Muscle layer of duodenum (tissue), 2 donors: ENCODE data around the gene HOXD13.
A peak's percentile ranks its signal among the peaks of the same experiment; 100 is the strongest.

ENCODE experiments used
- H3K27ac ChIP-seq: one replicate; pipeline ENCODE4 v1.7.0; 2013; ENCODE audit warnings: mild to moderate bottlenecking, low read length
- H3K27me3 ChIP-seq: one replicate; pipeline ENCODE4 v1.7.0; 2013; ENCODE audit warnings: low read depth, mild to moderate bottlenecking, control low read depth, low read length
- H3K36me3 ChIP-seq, 2 donors: one replicate each; pipeline ENCODE4 v1.7.0; 2013; ENCODE audit warnings: low read length in 2 of 2, control low read depth in 1 of 2, mild to moderate bottlenecking in 1 of 2; ENCODE audit not compliant: insufficient read depth in 2 of 2, control insufficient read depth in 1 of 2
- H3K4me1 ChIP-seq, 2 donors: one replicate each; pipeline ENCODE4 v1.7.0; 2013; ENCODE audit warnings: low read length in 2 of 2, mild to moderate bottlenecking in 2 of 2, control low read depth in 1 of 2, moderate library complexity in 1 of 2; ENCODE audit not compliant: insufficient read depth in 2 of 2, control insufficient read depth in 1 of 2
- H3K4me3 ChIP-seq, 2 donors: one replicate each; pipeline ENCODE4 v1.7.0; 2013; ENCODE audit warnings: low read length in 2 of 2, low read depth in 1 of 2, mild to moderate bottlenecking in 1 of 2
- H3K9me3 ChIP-seq, 2 donors: one replicate each; pipeline ENCODE4 v1.7.0; 2013; ENCODE audit warnings: low read length in 2 of 2, control low read depth in 1 of 2, mild to moderate bottlenecking in 1 of 2; ENCODE audit not compliant: control insufficient read depth in 1 of 2
- donor health status: healthy.

Gene HOXD13

GRCh38 chr2:176082525-176082823, 10.0 kb upstream of the HOXD13 start:
- Histone ChIP-seq H3K9me3 (peaks cover 0 to 5% of the 10 kb centered on the region in 2 donors), H3K27ac (no peak overlapping the region), H3K4me1 (peaks cover 3 to 52% of the 10 kb centered on the region in 2 donors), H3K27me3 (peaks cover 89% of the 10 kb centered on the region), H3K4me3 (no peak overlapping the region), H3K36me3 (no peaks in the 10 kb centered on the region)

- no peaks in the 10 kb centered on the region for H3K36me3 ChIP-seq
- no peak overlapping the region for H3K27ac ChIP-seq
- H3K27me3 ChIP-seq: peaks cover 92% of the 10 kb centered on the region
- H3K9me3 ChIP-seq: peaks cover 0 to 5% of the 10 kb centered on the region in 2 donors
- no peak overlapping the region for H3K4me3 ChIP-seq
- peaks cover 3 to 57% of the 10 kb centered on the region in 2 donors for H3K4me1 ChIP-seq
Measured at GRCh38 chr2:176082824-176083751, 9.4 kb upstream of the HOXD13 start.

DNA sequence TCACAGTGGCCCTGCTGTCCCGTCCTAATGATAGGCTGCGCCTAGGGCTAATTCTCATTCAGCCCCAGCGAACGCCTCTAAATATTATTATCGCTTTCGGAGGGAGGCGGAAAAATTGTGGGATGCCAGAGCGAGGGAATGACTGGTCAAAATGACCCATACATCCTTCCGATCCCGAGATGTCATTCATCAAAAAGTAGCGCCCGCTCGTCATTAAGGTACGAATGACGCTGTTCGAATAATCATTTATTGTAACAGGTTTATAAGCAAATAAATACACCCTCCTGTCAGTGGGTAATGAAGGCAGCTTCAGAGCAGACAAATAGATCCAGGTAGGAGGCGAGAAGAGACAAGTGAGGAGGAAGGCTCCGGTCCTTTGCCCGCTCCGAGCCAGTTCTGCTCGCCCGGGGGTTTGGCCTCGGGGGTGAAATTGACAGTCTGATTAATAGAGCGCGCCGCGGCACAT, 8.7 kb upstream of the HOXD13 start, which contains the start of gene EVX2:
TSS of gene EVX2 (minus strand) at position 167 of the 466 bp plus-strand sequence. CDS start 186 bp downstream, outside the sequence.
- Histone ChIP-seq H3K4me3 (no peak within 1 kb of the TSS), H3K4me1 (peaks cover 3 to 63% of the 10 kb centered on the region in 2 donors), H3K9me3 (peaks cover 0 to under 1% of the 10 kb centered on the region in 2 donors), H3K36me3 (no peaks in the 10 kb centered on the region), H3K27ac (no peak within 1 kb of the TSS), H3K27me3 (peaks cover 92% of the 10 kb centered on the region)

DNA sequence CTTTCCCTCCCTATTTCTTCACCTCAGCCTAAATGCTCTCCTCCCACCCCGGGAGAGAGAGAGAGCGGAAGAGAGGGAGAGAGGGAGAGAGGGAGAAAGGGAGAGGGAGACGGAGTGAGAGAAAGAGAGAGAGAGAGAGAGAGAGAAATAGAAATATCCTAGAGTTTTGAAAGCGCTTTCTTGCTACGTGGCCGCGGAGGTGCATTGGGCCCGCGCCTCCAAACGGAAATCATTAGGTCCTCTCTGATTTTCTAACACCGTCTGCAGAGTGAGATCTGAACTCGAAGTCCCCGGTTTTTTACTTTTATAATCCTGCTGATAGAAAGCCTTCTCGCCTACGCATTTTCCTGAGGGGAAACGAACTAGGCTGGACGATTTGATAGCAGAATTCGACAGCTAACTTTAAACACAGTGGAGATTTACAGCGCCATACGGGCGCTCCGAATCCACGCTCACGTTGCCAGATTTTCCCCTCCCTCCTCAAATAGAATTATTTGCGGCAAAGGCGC, 7.9 kb upstream of the HOXD13 start:
- no peak overlapping the region for H3K4me3 ChIP-seq
- no peaks in the 10 kb centered on the region for H3K36me3 ChIP-seq
- H3K9me3 ChIP-seq: no peaks in the 10 kb centered on the region
- H3K4me1 ChIP-seq: peaks cover 0 to 55% of the 10 kb centered on the region in 2 donors
- peaks cover 92% of the 10 kb centered on the region for H3K27me3 ChIP-seq
- H3K27ac ChIP-seq: no peak overlapping the region

DNA sequence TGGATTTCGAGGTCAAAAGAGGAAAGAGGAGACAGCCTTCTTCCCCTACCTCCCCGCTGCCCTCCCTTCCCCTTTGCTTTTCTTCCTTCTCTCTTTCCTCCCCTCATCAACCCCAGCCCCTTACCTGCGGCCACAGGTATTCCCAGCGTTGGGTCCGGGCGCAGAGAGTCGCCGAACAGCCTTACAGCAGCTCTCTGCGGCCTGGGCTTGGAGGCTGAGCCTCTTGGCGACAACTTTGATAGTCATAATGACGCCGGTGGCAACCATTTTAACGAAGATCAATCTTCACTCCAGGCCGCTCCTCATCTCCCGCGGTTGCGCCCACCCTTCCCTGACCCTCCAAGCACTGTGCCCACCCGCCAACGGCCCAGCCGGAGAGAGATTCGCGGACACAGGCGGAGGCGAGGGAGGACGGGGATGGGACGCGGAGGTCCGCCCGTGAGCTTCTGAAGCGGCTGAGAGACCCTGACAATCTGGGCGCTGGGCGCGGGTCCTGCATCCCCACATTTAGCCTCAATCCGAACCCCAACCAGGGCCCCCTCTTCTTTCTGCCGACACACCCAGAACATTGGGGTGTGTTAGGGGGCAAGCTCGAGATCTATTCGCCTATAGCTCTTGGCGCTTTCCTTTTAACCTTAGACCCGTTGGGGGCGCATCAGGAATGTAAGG, 7.3 kb upstream of the HOXD13 start:
- Histone ChIP-seq H3K4me1 (peaks cover 0 to 52% of the 10 kb centered on the region in 2 donors), H3K27me3 (peaks cover 96% of the 10 kb centered on the region), H3K4me3 (no peak overlapping the region), H3K36me3 (no peaks in the 10 kb centered on the region), H3K27ac (no peak overlapping the region), H3K9me3 (no peaks in the 10 kb centered on the region)

DNA sequence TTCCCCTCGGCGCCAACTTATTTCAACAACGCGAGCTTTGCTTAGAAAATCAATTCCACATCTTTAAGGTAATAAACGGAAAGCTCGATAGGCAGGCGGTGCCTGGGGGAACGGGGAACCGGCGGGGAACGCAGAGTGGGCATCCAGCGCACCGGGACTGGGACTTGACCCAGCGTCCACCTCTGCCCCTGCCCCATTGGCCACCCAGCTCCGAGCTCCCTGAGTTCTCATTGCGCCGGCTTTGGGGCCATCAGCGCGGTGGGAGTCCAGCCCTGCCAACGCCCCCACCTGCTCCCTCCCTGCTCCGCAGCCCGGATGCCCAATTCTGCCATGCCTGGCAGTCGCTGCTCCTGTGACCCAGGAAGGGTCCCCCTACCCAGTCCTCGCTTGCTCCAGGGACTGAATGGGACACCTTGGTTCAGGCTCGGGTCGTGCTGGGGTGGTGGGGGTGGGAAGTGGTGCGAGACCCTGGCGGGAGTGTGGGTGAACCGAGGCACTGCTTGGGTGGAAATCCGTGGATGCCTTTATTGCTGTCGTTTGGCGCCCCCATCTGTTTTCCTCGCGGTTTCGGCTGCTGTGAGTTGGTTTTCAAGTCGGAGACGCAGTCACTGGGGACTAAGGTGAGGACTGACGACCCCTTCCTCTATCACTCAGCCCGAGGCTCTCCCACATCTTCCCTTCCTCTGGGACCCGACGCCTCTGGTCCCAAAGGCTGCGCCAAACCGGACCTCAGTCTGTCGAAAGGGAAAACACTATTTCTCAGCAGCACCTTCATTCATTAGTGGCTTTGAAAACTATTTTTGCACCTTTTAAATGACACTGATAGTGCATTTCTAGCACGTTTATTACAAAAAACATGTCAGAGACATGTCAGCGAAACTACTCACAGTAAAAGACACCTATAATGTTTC, 6.4 kb upstream of the HOXD13 start:
- Histone ChIP-seq H3K4me3 (peak overlapping the region in 1 of 2 donors; percentile 17), H3K36me3 (no peaks in the 10 kb centered on the region), H3K27ac (no peak overlapping the region), H3K4me1 (peaks cover 0 to 47% of the 10 kb centered on the region in 2 donors), H3K9me3 (no peaks in the 10 kb centered on the region), H3K27me3 (peaks cover 97% of the 10 kb centered on the region)

GRCh38 chr2:176087330-176088047, 5.0 kb upstream of the HOXD13 start:
- H3K9me3 ChIP-seq: no peaks in the 10 kb centered on the region
- no peak overlapping the region for H3K27ac ChIP-seq
- peak overlapping the region; percentile 33 to 57 for H3K4me3 ChIP-seq
- no peaks in the 10 kb centered on the region for H3K36me3 ChIP-seq
- H3K4me1 ChIP-seq: peaks cover 0 to 53% of the 10 kb centered on the region in 2 donors
- peaks cover 97% of the 10 kb centered on the region for H3K27me3 ChIP-seq

GRCh38 chr2:176088048-176088936, 4.2 kb upstream of the HOXD13 start:
- Histone ChIP-seq H3K27me3 (peaks cover 92% of the 10 kb centered on the region), H3K4me3 (peak overlapping the region; percentile 33 to 57), H3K4me1 (peaks cover 0 to 50% of the 10 kb centered on the region in 2 donors), H3K27ac (no peak overlapping the region), H3K9me3 (no peaks in the 10 kb centered on the region), H3K36me3 (no peaks in the 10 kb centered on the region)

DNA sequence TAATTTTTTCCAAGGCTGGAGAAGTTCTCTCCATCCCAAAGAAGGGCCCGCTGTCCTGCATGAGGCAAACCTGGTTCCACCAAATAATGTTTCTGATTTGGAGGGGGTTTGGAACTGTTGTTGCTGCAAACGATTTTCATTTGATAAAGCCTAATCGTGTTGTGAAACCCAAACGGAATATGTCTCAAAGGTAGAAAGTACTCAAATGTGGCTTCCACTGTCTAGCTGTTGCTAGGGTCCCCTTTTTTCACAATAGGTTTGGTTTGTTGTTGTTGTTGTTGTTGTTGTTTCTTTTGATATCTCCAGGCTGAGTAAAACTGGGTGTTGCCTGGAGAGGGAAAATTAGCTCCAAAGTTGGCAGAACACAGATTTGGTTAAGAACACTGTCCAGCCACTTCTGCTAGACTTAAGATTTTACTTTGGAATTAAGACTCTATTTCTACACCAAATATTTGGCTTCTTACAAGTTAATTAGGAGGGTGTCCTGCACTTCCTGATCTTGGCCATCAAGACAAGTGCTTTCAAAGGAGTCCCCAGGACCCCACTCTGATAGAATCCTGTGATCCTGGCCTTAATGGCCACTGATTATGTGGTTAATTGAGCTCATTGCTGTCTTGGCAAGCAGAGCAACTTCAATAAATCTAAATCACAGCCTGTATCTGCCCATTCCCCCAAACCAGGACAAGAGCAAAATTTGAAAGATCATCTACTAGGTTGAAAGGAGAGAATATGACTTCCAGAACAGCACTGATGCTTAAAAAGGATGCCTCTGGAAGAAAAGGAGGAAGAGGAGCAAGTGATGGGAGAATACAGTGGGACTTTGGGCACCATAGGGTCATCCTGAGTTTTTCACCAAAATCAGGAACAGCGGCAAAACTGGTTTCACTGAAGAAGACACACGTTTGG, 3.3 kb upstream of the HOXD13 start:
- Histone ChIP-seq H3K27ac (no peak overlapping the region), H3K36me3 (no peaks in the 10 kb centered on the region), H3K4me1 (peaks cover 0 to 48% of the 10 kb centered on the region in 2 donors)

More for the DNA sequence above, 3.3 kb upstream of the HOXD13 start:
- peaks cover 0 to 5% of the 10 kb centered on the region in 2 donors for H3K9me3 ChIP-seq
- peaks cover 92% of the 10 kb centered on the region for H3K27me3 ChIP-seq
- no peak overlapping the region for H3K4me3 ChIP-seq
